ENCODE results near the gene XCR1.

- TF ChIP-seq CREB1 (CRISPR knock-in tag; IDR thresholded peaks at IDR 0.05; ENCODE audit: low read depth) (no peak), EZH2 (IDR thresholded peaks at IDR 0.05; ENCODE audit: low read depth, unreplicated experiment) (no peak), EZH2phosphoT487 (IDR thresholded peaks at IDR 0.05; ENCODE audit: unreplicated experiment) (no peak), POLR2AphosphoS5 (IDR thresholded peaks at IDR 0.05; ENCODE audit: low read depth) (no peak), JUNB (IDR thresholded peaks at IDR 0.05; ENCODE audit: unreplicated experiment) (no peak), ETS1 (IDR thresholded peaks at IDR 0.05) (no peak), ZNF331 (CRISPR knock-in tag; IDR thresholded peaks at IDR 0.05; ENCODE audit: low read depth) (no peak), ZNF114 (CRISPR knock-in tag; IDR thresholded peaks at IDR 0.05) (no peak), STAT1 (IDR thresholded peaks at IDR 0.05; ENCODE audit: unreplicated experiment) (no peak), NANOG (IDR thresholded peaks at IDR 0.05; ENCODE audit: borderline replicate concordance) (no peak), ZNF462 (CRISPR knock-in tag; IDR thresholded peaks at IDR 0.05) (no peak)
- TF ChIP-seq, protein P1, sequence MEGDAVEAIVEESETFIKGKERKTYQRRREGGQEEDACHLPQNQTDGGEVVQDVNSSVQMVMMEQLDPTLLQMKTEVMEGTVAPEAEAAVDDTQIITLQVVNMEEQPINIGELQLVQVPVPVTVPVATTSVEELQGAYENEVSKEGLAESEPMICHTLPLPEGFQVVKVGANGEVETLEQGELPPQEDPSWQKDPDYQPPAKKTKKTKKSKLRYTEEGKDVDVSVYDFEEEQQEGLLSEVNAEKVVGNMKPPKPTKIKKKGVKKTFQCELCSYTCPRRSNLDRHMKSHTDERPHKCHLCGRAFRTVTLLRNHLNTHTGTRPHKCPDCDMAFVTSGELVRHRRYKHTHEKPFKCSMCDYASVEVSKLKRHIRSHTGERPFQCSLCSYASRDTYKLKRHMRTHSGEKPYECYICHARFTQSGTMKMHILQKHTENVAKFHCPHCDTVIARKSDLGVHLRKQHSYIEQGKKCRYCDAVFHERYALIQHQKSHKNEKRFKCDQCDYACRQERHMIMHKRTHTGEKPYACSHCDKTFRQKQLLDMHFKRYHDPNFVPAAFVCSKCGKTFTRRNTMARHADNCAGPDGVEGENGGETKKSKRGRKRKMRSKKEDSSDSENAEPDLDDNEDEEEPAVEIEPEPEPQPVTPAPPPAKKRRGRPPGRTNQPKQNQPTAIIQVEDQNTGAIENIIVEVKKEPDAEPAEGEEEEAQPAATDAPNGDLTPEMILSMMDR (conservative IDR thresholded peaks at IDR 0.05; ENCODE audit: low read depth in 2 of 2), result 0 out of 4 replicates have a peak, but pooled peaks of 1 of the 2 experiments have one; percentile 9
- TF ChIP-seq, protein P2, sequence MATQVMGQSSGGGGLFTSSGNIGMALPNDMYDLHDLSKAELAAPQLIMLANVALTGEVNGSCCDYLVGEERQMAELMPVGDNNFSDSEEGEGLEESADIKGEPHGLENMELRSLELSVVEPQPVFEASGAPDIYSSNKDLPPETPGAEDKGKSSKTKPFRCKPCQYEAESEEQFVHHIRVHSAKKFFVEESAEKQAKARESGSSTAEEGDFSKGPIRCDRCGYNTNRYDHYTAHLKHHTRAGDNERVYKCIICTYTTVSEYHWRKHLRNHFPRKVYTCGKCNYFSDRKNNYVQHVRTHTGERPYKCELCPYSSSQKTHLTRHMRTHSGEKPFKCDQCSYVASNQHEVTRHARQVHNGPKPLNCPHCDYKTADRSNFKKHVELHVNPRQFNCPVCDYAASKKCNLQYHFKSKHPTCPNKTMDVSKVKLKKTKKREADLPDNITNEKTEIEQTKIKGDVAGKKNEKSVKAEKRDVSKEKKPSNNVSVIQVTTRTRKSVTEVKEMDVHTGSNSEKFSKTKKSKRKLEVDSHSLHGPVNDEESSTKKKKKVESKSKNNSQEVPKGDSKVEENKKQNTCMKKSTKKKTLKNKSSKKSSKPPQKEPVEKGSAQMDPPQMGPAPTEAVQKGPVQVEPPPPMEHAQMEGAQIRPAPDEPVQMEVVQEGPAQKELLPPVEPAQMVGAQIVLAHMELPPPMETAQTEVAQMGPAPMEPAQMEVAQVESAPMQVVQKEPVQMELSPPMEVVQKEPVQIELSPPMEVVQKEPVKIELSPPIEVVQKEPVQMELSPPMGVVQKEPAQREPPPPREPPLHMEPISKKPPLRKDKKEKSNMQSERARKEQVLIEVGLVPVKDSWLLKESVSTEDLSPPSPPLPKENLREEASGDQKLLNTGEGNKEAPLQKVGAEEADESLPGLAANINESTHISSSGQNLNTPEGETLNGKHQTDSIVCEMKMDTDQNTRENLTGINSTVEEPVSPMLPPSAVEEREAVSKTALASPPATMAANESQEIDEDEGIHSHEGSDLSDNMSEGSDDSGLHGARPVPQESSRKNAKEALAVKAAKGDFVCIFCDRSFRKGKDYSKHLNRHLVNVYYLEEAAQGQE (IDR thresholded peaks at IDR 0.05; ENCODE audit: unreplicated experiment), result no peak
Observed at GRCh38 chr3:45968149-45968548, 59.1 kb downstream of the XCR1 start.
